Measurements from ENCODE around the gene ZNF436.
A peak's percentile ranks its signal among the peaks of the same experiment; 100 is the strongest.

The ZNF436 gene

GRCh38 chr1:23352096-23352695 is 17.4 kb downstream of the ZNF436 start:
- no peak for TF ChIP-seq FOXP2 (optimal IDR thresholded peaks at IDR 0.05; ENCODE audit: borderline replicate concordance, extremely low read depth, extremely low read length, insufficient read depth)
- TF ChIP-seq REST (IDR thresholded peaks at IDR 0.05; ENCODE audit: insufficient read depth in 1 of 2, low read depth in 2 of 2, low read length in 2 of 2): no peak
- TF ChIP-seq POLR2AphosphoS5 (IDR thresholded peaks at IDR 0.05; ENCODE audit: low read depth, low read length): no peak
- no peak for TF ChIP-seq TAF1 (IDR thresholded peaks at IDR 0.05; ENCODE audit: borderline replicate concordance, insufficient read depth, low read length)
- TF ChIP-seq SIN3A (IDR thresholded peaks at IDR 0.05; ENCODE audit: borderline replicate concordance, insufficient read depth, low read length): no peak

DNA sequence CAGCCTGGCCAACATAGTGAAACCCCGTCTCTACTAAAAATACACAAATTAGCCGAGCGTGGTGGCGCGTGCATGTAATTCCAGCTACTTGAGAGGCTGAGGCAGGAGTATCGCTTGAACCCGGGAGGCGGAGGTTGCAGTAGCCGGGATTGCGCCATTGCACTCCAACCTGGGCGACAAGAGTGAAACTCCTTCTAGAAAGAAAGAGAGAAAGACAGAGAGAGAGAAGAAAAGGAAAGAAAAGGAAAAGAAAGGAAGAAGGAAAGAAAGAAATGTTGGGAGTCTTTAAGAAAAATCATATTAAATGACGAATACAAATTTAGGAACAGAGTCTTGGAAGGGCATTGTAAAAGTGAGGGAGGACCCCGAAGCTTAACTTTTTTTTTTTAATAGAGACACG is 23.7 kb downstream of the ZNF436 start:
- TF ChIP-seq TAF1 (IDR thresholded peaks at IDR 0.05; ENCODE audit: borderline replicate concordance, insufficient read depth, low read length) (no peak), SIN3A (IDR thresholded peaks at IDR 0.05; ENCODE audit: borderline replicate concordance, insufficient read depth, low read length) (no peak), FOXP2 (optimal IDR thresholded peaks at IDR 0.05; ENCODE audit: borderline replicate concordance, extremely low read depth, extremely low read length, insufficient read depth) (no peak), POLR2AphosphoS5 (IDR thresholded peaks at IDR 0.05; ENCODE audit: low read depth, low read length) (no peak), REST (IDR thresholded peaks at IDR 0.05; ENCODE audit: insufficient read depth in 1 of 2, low read depth in 2 of 2, low read length in 2 of 2) (no peak)

GRCh38 chr1:23344987-23345472 is 24.6 kb downstream of the ZNF436 start:
- no peak for TF ChIP-seq SIN3A (IDR thresholded peaks at IDR 0.05; ENCODE audit: borderline replicate concordance, insufficient read depth, low read length)
- TF ChIP-seq POLR2AphosphoS5 (IDR thresholded peaks at IDR 0.05; ENCODE audit: low read depth, low read length): no peak
- no peak for TF ChIP-seq TAF1 (IDR thresholded peaks at IDR 0.05; ENCODE audit: borderline replicate concordance, insufficient read depth, low read length)
- TF ChIP-seq REST (IDR thresholded peaks at IDR 0.05; ENCODE audit: insufficient read depth in 1 of 2, low read depth in 2 of 2, low read length in 2 of 2): no peak
- no peak for TF ChIP-seq FOXP2 (optimal IDR thresholded peaks at IDR 0.05; ENCODE audit: borderline replicate concordance, extremely low read depth, extremely low read length, insufficient read depth)

DNA sequence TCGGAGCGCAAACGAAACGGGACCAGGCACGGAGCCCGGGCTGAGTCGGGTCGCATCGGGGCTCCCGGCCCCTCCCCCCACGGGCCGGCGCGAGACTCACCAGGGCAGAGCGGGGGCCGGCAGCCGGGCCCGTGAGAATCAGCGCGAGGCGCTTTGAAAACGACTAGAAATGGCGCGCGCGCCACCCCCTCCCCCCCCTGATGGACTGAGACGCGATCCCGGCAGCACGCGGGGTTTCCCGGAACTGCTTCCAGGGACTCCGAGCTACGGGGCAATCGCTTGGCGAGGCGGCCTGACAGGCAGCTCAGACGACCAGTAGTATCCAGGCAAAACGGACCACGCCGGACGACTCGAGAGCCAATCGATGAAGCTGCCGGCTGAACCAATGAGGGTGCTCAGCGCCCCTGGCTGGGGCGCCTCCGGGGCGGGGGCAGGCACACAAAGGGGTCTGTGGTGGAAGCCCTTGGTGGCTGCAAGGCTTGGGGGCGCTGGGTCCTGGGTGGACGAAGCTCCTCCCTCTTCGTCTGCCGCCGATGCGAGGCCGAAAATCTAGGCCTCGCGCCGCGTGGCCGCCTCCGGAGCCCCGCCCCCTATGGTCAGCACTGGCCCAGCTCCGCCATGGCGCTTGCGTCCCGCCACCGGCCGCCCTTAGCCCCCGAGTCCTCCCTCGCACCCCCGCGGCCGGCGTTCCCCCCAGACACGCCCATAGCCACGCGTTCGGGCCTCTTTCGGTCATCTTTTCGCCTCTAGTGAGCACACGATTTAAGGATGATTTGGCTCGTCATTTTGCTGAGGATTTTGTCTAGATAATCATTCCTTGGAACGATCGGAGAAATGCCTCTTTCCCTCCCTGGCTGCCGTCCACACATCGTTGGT is 25.3 kb downstream of the ZNF436 start, which contains the start of gene HNRNPR:
HNRNPR (minus strand) TSS at position 174 of the 876 bp plus-strand sequence. CDS start 3,276 bp downstream, outside the sequence.
- no peak for TF ChIP-seq FOXP2 (optimal IDR thresholded peaks at IDR 0.05; ENCODE audit: borderline replicate concordance, extremely low read depth, extremely low read length, insufficient read depth)
- TF ChIP-seq POLR2AphosphoS5 (IDR thresholded peaks at IDR 0.05; ENCODE audit: low read depth, low read length): peak; percentile 53
- TF ChIP-seq TAF1 (IDR thresholded peaks at IDR 0.05; ENCODE audit: borderline replicate concordance, insufficient read depth, low read length): peak; percentile 85; the same call in 1 of the 2 replicates
- 0 out of 2 replicates have a peak, but pooled peaks have one; percentile 50 for TF ChIP-seq SIN3A (IDR thresholded peaks at IDR 0.05; ENCODE audit: borderline replicate concordance, insufficient read depth, low read length)
- TF ChIP-seq REST (IDR thresholded peaks at IDR 0.05; ENCODE audit: insufficient read depth in 1 of 2, low read depth in 2 of 2, low read length in 2 of 2): peak in 1 of 2 experiments; percentile 54; a peak in 1 of 4 replicates
